Measurements from ENCODE around the gene MXRA5. TPM values are rescaled to one million over a fixed set of nuclear protein-coding genes. Genes with fewer than 3 reads are reported as not detected.

The MXRA5 gene
- total RNA-seq, 1 experiment from 2014 or later = not detected

- H3K4me2 ChIP-seq (ENCODE audit: low read length) = no peak overlapping the region
- H2AFZ ChIP-seq (ENCODE audit: low read length) = no peak overlapping the region
- H3F3A ChIP-seq (ENCODE audit: low read length, unreplicated experiment) = no peaks in the 10 kb centered on the region
- TF ChIP-seq EZH2 (IDR thresholded peaks at IDR 0.05; ENCODE audit: low read length, unreplicated experiment) (no peak), CTCF (conservative IDR thresholded peaks at IDR 0.05; ENCODE audit: low read depth, low read length) (no peak), EZH2phosphoT487 (IDR thresholded peaks at IDR 0.05; ENCODE audit: borderline replicate concordance, low read length) (no peak)
- no peak overlapping the region for H3K4me3 ChIP-seq (ENCODE audit: low read length)
- intact Hi-C loops (cut with micrococcal nuclease) = no loop called here
- BruUV-seq (replicated peaks) = no TSS peak
- H3K27ac ChIP-seq (ENCODE audit: low read length) = no peak overlapping the region
- no peaks in the 10 kb centered on the region for H3K36me3 ChIP-seq (ENCODE audit: low read depth, low read length)
- ChIA-PET POLR2A (ENCODE audit: unreplicated experiment) (no interaction called here), CTCF (no interaction called here)
- no peak for ATAC-seq
- no peak overlapping the region for H3K9ac ChIP-seq (ENCODE audit: low read length)
- no peaks in the 10 kb centered on the region for H3K9me2 ChIP-seq (replicated peaks; ENCODE audit: low read length)
- no peaks in the 10 kb centered on the region for H4K20me1 ChIP-seq (ENCODE audit: low read length)
- H3K27me3 ChIP-seq (ENCODE audit: low read length) = no peaks in the 10 kb centered on the region; the same call in 1 of the 2 replicates
- no peaks in the 10 kb centered on the region for H3K79me2 ChIP-seq (ENCODE audit: low read length)
- H3K9me3 ChIP-seq (ENCODE audit: low read length) = no peaks in the 10 kb centered on the region
- no peak for DNase-seq
- no peaks in the 10 kb centered on the region for H3K4me1 ChIP-seq (ENCODE audit: insufficient read depth, low read length)
Observed at GRCh38 chrX:3326681-3327080, 19.8 kb downstream of the MXRA5 start.

- Histone ChIP-seq H3F3A (ENCODE audit: low read length, unreplicated experiment) (no peaks in the 10 kb centered on the region), H3K36me3 (ENCODE audit: low read depth, low read length) (no peaks in the 10 kb centered on the region), H3K4me2 (ENCODE audit: low read length) (no peak overlapping the region), H3K27me3 (ENCODE audit: low read length) (no peaks in the 10 kb centered on the region; the same call in 1 of the 2 replicates), H3K4me1 (ENCODE audit: insufficient read depth, low read length) (no peaks in the 10 kb centered on the region), H2AFZ (ENCODE audit: low read length) (no peak overlapping the region), H4K20me1 (ENCODE audit: low read length) (no peaks in the 10 kb centered on the region), H3K9me3 (ENCODE audit: low read length) (no peaks in the 10 kb centered on the region), H3K79me2 (ENCODE audit: low read length) (no peaks in the 10 kb centered on the region), H3K4me3 (ENCODE audit: low read length) (no peak overlapping the region), H3K9me2 (replicated peaks; ENCODE audit: low read length) (no peaks in the 10 kb centered on the region), H3K27ac (ENCODE audit: low read length) (no peak overlapping the region), H3K9ac (ENCODE audit: low read length) (no peak overlapping the region)
- CTCF ChIA-PET = no interaction called here
- BruUV-seq (replicated peaks) = no TSS peak
- ATAC-seq (no peak), DNase-seq (no peak)
- POLR2A ChIA-PET (ENCODE audit: unreplicated experiment) = no interaction called here
- TF ChIP-seq EZH2phosphoT487 (IDR thresholded peaks at IDR 0.05; ENCODE audit: borderline replicate concordance, low read length) (no peak), CTCF (conservative IDR thresholded peaks at IDR 0.05; ENCODE audit: low read depth, low read length) (no peak), EZH2 (IDR thresholded peaks at IDR 0.05; ENCODE audit: low read length, unreplicated experiment) (no peak)
- intact Hi-C loops (cut with micrococcal nuclease) = no loop called here
Observed at GRCh38 chrX:3320471-3321046, 25.9 kb downstream of the MXRA5 start.

- Histone ChIP-seq H3K27me3 (ENCODE audit: low read length) (no peaks in the 10 kb centered on the region; the same call in 1 of the 2 replicates), H2AFZ (ENCODE audit: low read length) (no peak overlapping the region), H3K4me2 (ENCODE audit: low read length) (no peak overlapping the region), H3K4me1 (ENCODE audit: insufficient read depth, low read length) (no peaks in the 10 kb centered on the region), H4K20me1 (ENCODE audit: low read length) (no peaks in the 10 kb centered on the region), H3K79me2 (ENCODE audit: low read length) (no peaks in the 10 kb centered on the region), H3K27ac (ENCODE audit: low read length) (no peak overlapping the region), H3K9me3 (ENCODE audit: low read length) (no peaks in the 10 kb centered on the region), H3K9ac (ENCODE audit: low read length) (no peak overlapping the region), H3K4me3 (ENCODE audit: low read length) (no peak overlapping the region), H3K9me2 (replicated peaks; ENCODE audit: low read length) (no peaks in the 10 kb centered on the region), H3K36me3 (ENCODE audit: low read depth, low read length) (no peaks in the 10 kb centered on the region), H3F3A (ENCODE audit: low read length, unreplicated experiment) (no peaks in the 10 kb centered on the region)
- intact Hi-C loops (cut with micrococcal nuclease) = no loop called here
- BruUV-seq (replicated peaks) = no TSS peak
- DNase-seq = no peak
- ChIA-PET POLR2A (ENCODE audit: unreplicated experiment) (no interaction called here), CTCF (no interaction called here)
- no peak for TF ChIP-seq EZH2phosphoT487 (IDR thresholded peaks at IDR 0.05; ENCODE audit: borderline replicate concordance, low read length)
- no peak for TF ChIP-seq EZH2 (IDR thresholded peaks at IDR 0.05; ENCODE audit: low read length, unreplicated experiment)
- TF ChIP-seq CTCF (conservative IDR thresholded peaks at IDR 0.05; ENCODE audit: low read depth, low read length) = no peak
- ATAC-seq = no peak
Observed at GRCh38 chrX:3317191-3317718, 29.2 kb downstream of the MXRA5 start.
